GM06990 (cell line): ENCODE results near the gene SCIN.
A peak's percentile ranks its signal among the peaks of the same experiment; 100 is the strongest.

Experiments
- DNase-seq: peaks from one replicate; pipeline ENCODE4 v3.0.0-alpha.2; 2011; ENCODE audit not compliant: insufficient read length; ENCODE audit errors: extremely low read depth
- H3K27me3 ChIP-seq: replicated peaks from 2 replicates; pipeline ENCODE4 v1.6.0; 2011; ENCODE audit warnings: low read length; ENCODE audit not compliant: control insufficient read depth, insufficient read depth
- H3K36me3 ChIP-seq: 2 replicates; pipeline ENCODE4 v1.5.1; 2011; ENCODE audit warnings: low read length; ENCODE audit not compliant: control insufficient read depth, insufficient read depth
- H3K4me3 ChIP-seq: replicated peaks from 2 replicates; pipeline ENCODE4 v1.5.1; 2011; ENCODE audit warnings: low read depth, mild to moderate bottlenecking, control low read depth, low read length
- CTCF ChIP-seq: IDR thresholded peaks from 2 replicates; pipeline ENCODE4 v1.5.1; 2011; ENCODE audit warnings: low read length, control low read depth, mild to moderate bottlenecking, inconsistent platforms; ENCODE audit not compliant: insufficient read depth, poor library complexity, severe bottlenecking

Gene SCIN

GRCh38 chr7:12564996-12565764 is 5.3 kb upstream of the SCIN start:
- no peak for DNase-seq
- Histone ChIP-seq H3K4me3 (no peak overlapping the region), H3K27me3 (no peaks in the 10 kb centered on the region), H3K36me3 (no peaks in the 10 kb centered on the region)
- TF ChIP-seq CTCF: no peak

- no peak for TF ChIP-seq CTCF
- DNase-seq: no peak
- Histone ChIP-seq H3K27me3 (no peaks in the 10 kb centered on the region), H3K4me3 (no peak overlapping the region), H3K36me3 (no peaks in the 10 kb centered on the region)
These were observed 4.6 kb upstream of the SCIN start for GRCh38 chr7:12565873-12566272.

GRCh38 chr7:12567015-12567414 is 3.5 kb upstream of the SCIN start:
- DNase-seq: peak; percentile 14
- H3K27me3 ChIP-seq: no peaks in the 10 kb centered on the region
- H3K36me3 ChIP-seq: no peaks in the 10 kb centered on the region
- no peak for TF ChIP-seq CTCF
- H3K4me3 ChIP-seq: no peak overlapping the region

GRCh38 chr7:12569673-12570072 is 847 bp upstream of the SCIN start:
- Histone ChIP-seq H3K27me3 (no peaks in the 10 kb centered on the region), H3K36me3 (no peaks in the 10 kb centered on the region), H3K4me3 (no peak overlapping the region)
- no peak for DNase-seq
- TF ChIP-seq CTCF: no peak

- H3K27me3 ChIP-seq: no peaks in the 10 kb centered on the region
- no peaks in the 10 kb centered on the region for H3K36me3 ChIP-seq
- no peak for DNase-seq
- H3K4me3 ChIP-seq: peak overlapping the region; percentile 44
- TF ChIP-seq CTCF: no peak
These were observed 369 bp upstream of the SCIN start for GRCh38 chr7:12570168-12570533.

- Histone ChIP-seq H3K36me3 (no peaks in the 10 kb centered on the region), H3K27me3 (no peaks in the 10 kb centered on the region), H3K4me3 (no peak overlapping the region)
- DNase-seq: no peak
- TF ChIP-seq CTCF: no peak
These were observed 1.2 kb downstream of the SCIN start for GRCh38 chr7:12571691-12572090.
